Large intestine (tissue), 3 donors: ENCODE measurements around the gene CBX4. TPM values are rescaled to one million over a fixed set of nuclear protein-coding genes. Genes with fewer than 3 reads are reported as not detected.

ENCODE experiments used
- DNase-seq, 2 donors: peaks; one replicate each; pipeline versions ENCODE4 v3.0.0 to v3.0.0-alpha.2; 2013
- H3K27ac ChIP-seq: one replicate; pipeline ENCODE4 v1.5.1; 2013; ENCODE audit warnings: low read length
- H3K27me3 ChIP-seq: 2 replicates; pipeline ENCODE4 v1.6.1; 2013; ENCODE audit warnings: low read length; ENCODE audit not compliant: control insufficient read depth, insufficient read depth
- H3K36me3 ChIP-seq: 2 replicates; pipeline ENCODE4 v1.6.1; 2013; ENCODE audit warnings: low read length; ENCODE audit not compliant: control insufficient read depth, insufficient read depth
- H3K4me1 ChIP-seq: one replicate; pipeline ENCODE4 v1.6.1; 2013; ENCODE audit warnings: low read length; ENCODE audit not compliant: control insufficient read depth, insufficient read depth
- H3K4me3 ChIP-seq: one replicate; pipeline ENCODE4 v1.5.1; 2013; ENCODE audit warnings: low read length
- H3K9me3 ChIP-seq: one replicate; pipeline ENCODE4 v1.6.1; 2013; ENCODE audit warnings: mild to moderate bottlenecking, low read depth, low read length, moderate library complexity; ENCODE audit not compliant: control insufficient read depth
- WGBS: methylation state at CpG from one replicate; pipeline ENCODE4 v1.1.5; 2013; ENCODE audit warnings: low lambda C conversion rate; ENCODE audit not compliant: insufficient coverage; 5-methylcytosine and 5-hydroxymethylcytosine counted together
- polyA plus RNA-seq: library from polyadenylated mRNA; unstranded; fragments of 120-200 nt; gene quantifications from one replicate; pipeline ENCODE4 v1.2.1, GENCODE V29; 2013

CBX4 gene
- polyA plus RNA-seq, 1 donor = 53.7 TPM

GRCh38 chr17:79783891-79784290, 55.3 kb downstream of the CBX4 start:
- Histone ChIP-seq H3K27ac (no peak overlapping the region), H3K4me1 (peaks cover 19% of the 10 kb centered on the region), H3K9me3 (no peaks in the 10 kb centered on the region), H3K36me3 (peaks cover 30% of the 10 kb centered on the region), H3K27me3 (peaks cover 17% of the 10 kb centered on the region), H3K4me3 (no peak overlapping the region)
- no CpG with 5 or more reads among the region's 18 CpGs for WGBS
- DNase-seq = no peak

Other genes starting within 250 kb of the CBX4 start
- gene RBFOX3, start 228.4 kb downstream of the CBX4 start, polyA plus RNA-seq = 0.61 TPM
- gene ENPP7, start 108.5 kb downstream of the CBX4 start, polyA plus RNA-seq = 136 TPM
- 14.4 TPM for gene CBX2, start 61.3 kb downstream of the CBX4 start, polyA plus RNA-seq
- 10.3 TPM for gene CBX8, start 42.4 kb downstream of the CBX4 start, polyA plus RNA-seq
- gene TBC1D16, start 196.4 kb upstream of the CBX4 start, polyA plus RNA-seq = 29.9 TPM
- gene CCDC40, start 197.2 kb upstream of the CBX4 start, polyA plus RNA-seq = 5.7 TPM